ENCODE results near the gene EMC6. TPM values are rescaled to one million over a fixed set of nuclear protein-coding genes. Genes with fewer than 3 reads are reported as not detected.
A peak's percentile ranks its signal among the peaks of the same experiment; 100 is the strongest.

EMC6 gene
- total and polyA plus RNA-seq, 2 of the 13 experiments (the other 11 are each of a cell fraction or from before 2014, with no cell fraction given): 45.1 to 47.7 TPM

DNA sequence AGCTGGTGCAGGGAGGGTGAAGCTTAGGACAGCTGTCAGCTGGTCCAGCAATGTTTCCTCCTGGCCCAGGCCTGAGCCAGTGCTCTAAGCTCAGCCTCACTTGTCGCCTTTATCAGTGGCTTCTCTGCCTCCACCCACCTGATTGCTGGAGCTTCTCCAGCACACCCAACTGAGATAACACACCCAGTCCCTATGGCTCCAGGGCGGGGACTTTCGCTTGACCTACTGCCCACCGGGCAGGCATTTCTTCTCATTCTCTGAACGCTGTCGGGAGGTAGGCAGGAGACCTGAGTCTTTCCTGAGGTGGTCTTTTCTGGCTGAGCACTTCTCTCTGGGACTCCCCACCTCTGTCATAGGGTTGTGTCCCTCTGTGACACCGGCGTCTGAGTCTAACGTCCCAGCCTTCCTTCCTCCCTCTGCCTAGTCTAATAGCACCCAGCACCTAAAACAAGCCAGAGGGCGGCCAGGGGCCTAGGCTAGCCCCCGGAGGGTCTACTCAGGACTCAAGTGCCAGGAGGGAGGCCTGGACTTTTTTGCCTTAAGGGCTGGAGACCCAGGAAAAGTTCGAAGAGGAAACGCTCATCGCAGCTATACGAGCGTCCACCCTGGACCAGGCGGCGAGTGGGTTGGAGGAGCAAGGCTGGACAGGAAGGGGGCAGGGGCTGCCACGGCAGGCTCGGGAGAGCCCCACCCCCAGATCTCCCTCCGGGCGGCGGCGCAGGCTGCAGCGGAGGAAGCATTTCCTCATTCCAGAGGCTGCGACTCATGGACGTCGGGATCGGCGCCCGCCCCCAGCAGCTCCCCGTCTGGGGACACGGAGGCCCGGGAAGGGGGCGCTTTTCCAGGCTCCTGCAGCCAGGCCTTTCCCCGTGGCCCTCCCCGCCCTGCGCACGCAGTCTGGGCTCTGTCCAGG lies 990 bp upstream of the EMC6 start (continued):
- TF ChIP-seq, protein P1, sequence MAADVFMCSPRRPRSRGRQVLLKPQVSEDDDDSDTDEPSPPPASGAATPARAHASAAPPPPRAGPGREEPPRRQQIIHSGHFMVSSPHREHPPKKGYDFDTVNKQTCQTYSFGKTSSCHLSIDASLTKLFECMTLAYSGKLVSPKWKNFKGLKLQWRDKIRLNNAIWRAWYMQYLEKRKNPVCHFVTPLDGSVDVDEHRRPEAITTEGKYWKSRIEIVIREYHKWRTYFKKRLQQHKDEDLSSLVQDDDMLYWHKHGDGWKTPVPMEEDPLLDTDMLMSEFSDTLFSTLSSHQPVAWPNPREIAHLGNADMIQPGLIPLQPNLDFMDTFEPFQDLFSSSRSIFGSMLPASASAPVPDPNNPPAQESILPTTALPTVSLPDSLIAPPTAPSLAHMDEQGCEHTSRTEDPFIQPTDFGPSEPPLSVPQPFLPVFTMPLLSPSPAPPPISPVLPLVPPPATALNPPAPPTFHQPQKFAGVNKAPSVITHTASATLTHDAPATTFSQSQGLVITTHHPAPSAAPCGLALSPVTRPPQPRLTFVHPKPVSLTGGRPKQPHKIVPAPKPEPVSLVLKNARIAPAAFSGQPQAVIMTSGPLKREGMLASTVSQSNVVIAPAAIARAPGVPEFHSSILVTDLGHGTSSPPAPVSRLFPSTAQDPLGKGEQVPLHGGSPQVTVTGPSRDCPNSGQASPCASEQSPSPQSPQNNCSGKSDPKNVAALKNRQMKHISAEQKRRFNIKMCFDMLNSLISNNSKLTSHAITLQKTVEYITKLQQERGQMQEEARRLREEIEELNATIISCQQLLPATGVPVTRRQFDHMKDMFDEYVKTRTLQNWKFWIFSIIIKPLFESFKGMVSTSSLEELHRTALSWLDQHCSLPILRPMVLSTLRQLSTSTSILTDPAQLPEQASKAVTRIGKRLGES (CRISPR knock-in tag; IDR thresholded peaks at IDR 0.05; ENCODE audit: borderline replicate concordance): no peak
- TF ChIP-seq, protein P2, sequence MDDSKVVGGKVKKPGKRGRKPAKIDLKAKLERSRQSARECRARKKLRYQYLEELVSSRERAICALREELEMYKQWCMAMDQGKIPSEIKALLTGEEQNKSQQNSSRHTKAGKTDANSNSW (CRISPR knock-in tag; IDR thresholded peaks at IDR 0.05; ENCODE audit: borderline replicate concordance): no peak
- TF ChIP-seq ZNF567 (CRISPR knock-in tag; IDR thresholded peaks at IDR 0.05; ENCODE audit: borderline replicate concordance): no peak
- no peak for TF ChIP-seq SMARCC2 (IDR thresholded peaks at IDR 0.05)
- no peak for TF ChIP-seq STAG1 (CRISPR knock-in tag; IDR thresholded peaks at IDR 0.05)
- TF ChIP-seq, protein P3, sequence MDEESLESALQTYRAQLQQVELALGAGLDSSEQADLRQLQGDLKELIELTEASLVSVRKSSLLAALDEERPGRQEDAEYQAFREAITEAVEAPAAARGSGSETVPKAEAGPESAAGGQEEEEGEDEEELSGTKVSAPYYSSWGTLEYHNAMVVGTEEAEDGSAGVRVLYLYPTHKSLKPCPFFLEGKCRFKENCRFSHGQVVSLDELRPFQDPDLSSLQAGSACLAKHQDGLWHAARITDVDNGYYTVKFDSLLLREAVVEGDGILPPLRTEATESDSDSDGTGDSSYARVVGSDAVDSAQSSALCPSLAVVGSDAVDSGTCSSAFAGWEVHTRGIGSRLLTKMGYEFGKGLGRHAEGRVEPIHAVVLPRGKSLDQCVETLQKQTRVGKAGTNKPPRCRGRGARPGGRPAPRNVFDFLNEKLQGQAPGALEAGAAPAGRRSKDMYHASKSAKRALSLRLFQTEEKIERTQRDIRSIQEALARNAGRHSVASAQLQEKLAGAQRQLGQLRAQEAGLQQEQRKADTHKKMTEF (CRISPR knock-in tag; IDR thresholded peaks at IDR 0.05): no peak; the same call in 1 of the 2 replicates
- no peak for TF ChIP-seq ZNF124 (CRISPR knock-in tag; IDR thresholded peaks at IDR 0.05)
- peak; percentile 69 for TF ChIP-seq TARDBP (CRISPR knock-in tag; IDR thresholded peaks at IDR 0.05)
- TF ChIP-seq SP140L (CRISPR knock-in tag; IDR thresholded peaks at IDR 0.05; ENCODE audit: borderline replicate concordance): no peak
- TF ChIP-seq, protein P4, sequence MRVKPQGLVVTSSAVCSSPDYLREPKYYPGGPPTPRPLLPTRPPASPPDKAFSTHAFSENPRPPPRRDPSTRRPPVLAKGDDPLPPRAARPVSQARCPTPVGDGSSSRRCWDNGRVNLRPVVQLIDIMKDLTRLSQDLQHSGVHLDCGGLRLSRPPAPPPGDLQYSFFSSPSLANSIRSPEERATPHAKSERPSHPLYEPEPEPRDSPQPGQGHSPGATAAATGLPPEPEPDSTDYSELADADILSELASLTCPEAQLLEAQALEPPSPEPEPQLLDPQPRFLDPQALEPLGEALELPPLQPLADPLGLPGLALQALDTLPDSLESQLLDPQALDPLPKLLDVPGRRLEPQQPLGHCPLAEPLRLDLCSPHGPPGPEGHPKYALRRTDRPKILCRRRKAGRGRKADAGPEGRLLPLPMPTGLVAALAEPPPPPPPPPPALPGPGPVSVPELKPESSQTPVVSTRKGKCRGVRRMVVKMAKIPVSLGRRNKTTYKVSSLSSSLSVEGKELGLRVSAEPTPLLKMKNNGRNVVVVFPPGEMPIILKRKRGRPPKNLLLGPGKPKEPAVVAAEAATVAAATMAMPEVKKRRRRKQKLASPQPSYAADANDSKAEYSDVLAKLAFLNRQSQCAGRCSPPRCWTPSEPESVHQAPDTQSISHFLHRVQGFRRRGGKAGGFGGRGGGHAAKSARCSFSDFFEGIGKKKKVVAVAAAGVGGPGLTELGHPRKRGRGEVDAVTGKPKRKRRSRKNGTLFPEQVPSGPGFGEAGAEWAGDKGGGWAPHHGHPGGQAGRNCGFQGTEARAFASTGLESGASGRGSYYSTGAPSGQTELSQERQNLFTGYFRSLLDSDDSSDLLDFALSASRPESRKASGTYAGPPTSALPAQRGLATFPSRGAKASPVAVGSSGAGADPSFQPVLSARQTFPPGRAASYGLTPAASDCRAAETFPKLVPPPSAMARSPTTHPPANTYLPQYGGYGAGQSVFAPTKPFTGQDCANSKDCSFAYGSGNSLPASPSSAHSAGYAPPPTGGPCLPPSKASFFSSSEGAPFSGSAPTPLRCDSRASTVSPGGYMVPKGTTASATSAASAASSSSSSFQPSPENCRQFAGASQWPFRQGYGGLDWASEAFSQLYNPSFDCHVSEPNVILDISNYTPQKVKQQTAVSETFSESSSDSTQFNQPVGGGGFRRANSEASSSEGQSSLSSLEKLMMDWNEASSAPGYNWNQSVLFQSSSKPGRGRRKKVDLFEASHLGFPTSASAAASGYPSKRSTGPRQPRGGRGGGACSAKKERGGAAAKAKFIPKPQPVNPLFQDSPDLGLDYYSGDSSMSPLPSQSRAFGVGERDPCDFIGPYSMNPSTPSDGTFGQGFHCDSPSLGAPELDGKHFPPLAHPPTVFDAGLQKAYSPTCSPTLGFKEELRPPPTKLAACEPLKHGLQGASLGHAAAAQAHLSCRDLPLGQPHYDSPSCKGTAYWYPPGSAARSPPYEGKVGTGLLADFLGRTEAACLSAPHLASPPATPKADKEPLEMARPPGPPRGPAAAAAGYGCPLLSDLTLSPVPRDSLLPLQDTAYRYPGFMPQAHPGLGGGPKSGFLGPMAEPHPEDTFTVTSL (CRISPR knock-in tag; IDR thresholded peaks at IDR 0.05; ENCODE audit: borderline replicate concordance): no peak
- TF ChIP-seq FOXA1 (IDR thresholded peaks at IDR 0.05): no peak
- TF ChIP-seq FOXA1 (CRISPR knock-in tag; IDR thresholded peaks at IDR 0.05): no peak
- TF ChIP-seq HOXA5 (CRISPR knock-in tag; IDR thresholded peaks at IDR 0.05): no peak
- no peak; the same call in 1 of the 2 replicates for TF ChIP-seq HDAC2 (CRISPR knock-in tag; IDR thresholded peaks at IDR 0.05)
- no peak; the same call in 1 of the 2 replicates for TF ChIP-seq ZNF547 (CRISPR knock-in tag; IDR thresholded peaks at IDR 0.05)
- no peak for TF ChIP-seq ZFP37 (CRISPR knock-in tag; IDR thresholded peaks at IDR 0.05; ENCODE audit: borderline replicate concordance)
- no peak for TF ChIP-seq CBFB (CRISPR knock-in tag; IDR thresholded peaks at IDR 0.05)
- no peak for TF ChIP-seq WIZ (CRISPR knock-in tag; IDR thresholded peaks at IDR 0.05)

Measured in HepG2 (cell line).